Stimulated activated CD8-positive, alpha-beta memory T cell treated with anti-CD3 and anti-CD28 coated beads, Interleukin-12 subunit alpha, Interleukin-12 subunit beta, amount 100 ng/mL, for 1 hour (primary cell): ENCODE data around the gene FAM163B.
A peak's percentile ranks its signal among the peaks of the same experiment; 100 is the strongest.

ENCODE experiments used
- DNase-seq: peaks from one replicate; pipeline ENCODE4 v3.0.0-alpha.2; 2020; ENCODE audit warnings: low read depth

The FAM163B gene

DNA sequence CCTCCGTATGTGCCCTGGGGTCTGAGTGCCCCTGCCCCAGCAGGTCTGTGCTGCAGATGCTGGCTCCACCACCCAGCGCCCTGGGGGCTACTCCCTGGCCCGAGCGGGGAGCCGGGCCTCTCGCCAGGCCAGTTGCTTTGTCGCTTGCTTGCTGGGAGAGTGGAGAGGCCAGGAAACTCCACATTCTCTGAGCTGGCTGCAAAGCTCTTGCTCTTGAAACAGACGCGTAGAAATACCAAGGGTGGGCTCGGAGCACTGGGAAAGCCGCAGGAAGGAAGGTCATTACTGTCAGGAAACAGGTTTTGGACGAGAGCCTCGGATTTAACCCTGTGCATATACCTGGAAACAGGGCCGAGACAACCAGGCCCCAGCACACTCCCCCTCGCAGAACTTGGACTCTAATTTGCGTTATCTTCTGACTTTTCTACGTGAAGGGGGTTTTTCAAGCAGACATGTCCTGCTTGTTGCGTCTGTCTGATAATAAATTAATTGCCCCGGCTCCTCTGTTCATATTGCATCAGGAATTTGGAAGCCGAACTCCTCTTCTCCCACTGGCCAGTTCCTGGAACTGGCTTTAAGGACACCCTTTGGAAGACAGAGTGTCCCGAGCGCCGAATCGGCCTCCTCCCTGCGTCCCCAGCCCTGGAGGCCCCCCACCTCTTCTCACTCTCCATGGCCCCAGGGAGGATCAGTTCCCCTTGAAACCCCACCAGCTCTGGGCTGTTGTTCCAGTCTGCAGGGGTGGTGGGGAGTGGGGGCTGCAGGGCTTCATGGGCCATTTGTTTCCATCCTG is 63.5 kb downstream of the FAM163B start:
- no peak for DNase-seq

DNA sequence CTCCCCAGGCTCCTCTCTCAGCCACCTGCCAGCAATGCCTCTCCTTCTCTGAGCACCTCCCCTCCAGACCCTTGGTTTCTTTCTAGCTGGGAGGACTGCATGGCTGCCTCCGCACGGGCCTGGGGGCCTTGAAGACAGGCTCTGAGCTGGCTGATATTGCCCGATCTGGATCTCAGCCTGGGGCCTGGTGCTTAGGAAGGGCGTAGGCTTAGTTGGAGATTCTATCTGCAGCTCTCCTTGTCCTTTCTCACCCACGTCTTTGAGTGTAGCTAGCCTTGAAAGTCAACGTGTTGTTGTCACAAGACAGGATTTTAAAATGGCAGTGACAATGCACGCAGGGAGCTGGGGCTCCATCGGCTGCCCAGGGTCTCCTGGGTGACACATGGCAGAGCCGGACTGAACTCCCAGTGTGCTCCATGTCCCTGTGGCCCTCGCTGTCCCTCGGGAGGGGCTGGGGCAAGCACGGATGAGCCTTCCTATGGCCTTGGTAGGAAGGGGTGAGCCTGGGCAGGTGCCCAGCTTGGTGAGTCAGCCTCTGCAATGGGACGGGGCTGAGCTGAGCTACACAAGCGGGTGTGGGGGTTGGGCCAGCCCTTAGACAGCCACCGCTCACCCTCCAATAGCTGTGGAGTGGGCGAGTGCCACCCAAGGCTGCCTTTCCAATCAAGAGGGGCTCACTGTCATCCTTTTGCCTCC is 65.3 kb downstream of the FAM163B start:
- DNase-seq: no peak

DNA sequence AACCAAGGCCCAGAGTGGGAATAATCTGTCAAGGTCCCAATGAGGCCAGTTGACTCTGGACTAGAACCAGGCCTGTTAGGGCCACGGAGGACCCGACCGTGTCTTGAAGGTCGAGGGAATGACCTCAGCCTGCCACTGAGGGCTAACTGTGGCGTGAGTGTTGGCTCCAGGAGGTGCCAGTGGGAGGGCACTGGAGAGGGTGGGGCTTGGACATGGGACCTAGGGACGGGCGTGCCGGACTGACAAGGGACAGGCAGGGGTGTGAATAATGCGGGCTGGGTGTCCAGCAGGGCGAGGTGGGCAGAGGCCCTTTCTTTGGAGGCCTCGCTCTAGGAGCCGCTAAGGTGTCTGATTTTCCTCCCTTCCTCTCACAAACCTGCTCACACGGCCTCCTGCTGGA is 67.2 kb downstream of the FAM163B start:
- no peak for DNase-seq

DNA sequence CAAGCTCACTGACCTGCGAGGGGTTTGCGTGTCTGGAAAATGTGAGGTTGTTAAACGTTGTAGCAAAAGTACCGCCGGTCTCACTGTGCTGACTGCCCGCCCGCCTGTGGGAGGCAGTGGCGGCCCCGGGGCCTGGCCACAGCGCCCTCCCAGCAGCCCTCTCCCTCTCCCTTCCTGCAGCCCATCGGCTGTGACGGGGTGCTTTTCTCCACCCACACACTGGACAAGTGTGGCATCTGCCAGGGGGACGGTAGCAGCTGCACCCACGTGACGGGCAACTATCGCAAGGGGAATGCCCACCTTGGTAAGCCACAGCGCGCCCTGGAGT is 68.5 kb downstream of the FAM163B start:
- DNase-seq: no peak

DNA sequence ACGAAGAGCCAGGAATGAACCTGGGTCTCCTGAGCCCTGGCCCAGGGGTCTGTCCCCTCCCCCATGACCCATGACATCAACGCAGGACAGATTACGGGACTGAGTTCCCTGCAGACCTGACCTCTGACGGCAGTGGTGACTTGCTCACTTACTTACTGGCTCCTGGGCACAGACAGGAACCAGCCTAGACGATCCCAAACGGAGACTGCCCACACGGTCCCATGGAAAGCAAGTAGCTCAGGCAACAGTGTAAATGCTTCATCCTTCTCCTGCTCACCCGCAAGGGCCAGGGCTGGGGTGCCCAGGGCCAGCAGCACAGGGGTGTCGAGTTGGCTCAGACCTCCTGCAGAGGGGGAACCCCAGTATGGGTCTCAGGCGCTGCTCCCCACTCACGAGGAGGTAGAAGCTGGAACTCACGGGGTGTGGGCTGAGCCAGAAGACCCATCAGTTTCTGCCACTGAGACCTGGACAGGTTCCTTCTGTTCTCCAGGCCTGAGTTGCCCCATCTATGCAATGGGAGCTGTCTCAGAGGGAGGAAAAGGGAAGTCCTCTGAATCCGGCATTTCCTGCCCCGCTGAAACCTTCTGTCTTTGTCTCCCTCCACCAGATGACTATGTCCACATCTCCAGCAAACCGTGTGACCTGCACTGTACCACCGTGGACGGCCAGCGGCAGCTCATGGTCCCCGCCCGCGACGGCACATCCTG is 69.0 kb downstream of the FAM163B start:
- no peak for DNase-seq

DNA sequence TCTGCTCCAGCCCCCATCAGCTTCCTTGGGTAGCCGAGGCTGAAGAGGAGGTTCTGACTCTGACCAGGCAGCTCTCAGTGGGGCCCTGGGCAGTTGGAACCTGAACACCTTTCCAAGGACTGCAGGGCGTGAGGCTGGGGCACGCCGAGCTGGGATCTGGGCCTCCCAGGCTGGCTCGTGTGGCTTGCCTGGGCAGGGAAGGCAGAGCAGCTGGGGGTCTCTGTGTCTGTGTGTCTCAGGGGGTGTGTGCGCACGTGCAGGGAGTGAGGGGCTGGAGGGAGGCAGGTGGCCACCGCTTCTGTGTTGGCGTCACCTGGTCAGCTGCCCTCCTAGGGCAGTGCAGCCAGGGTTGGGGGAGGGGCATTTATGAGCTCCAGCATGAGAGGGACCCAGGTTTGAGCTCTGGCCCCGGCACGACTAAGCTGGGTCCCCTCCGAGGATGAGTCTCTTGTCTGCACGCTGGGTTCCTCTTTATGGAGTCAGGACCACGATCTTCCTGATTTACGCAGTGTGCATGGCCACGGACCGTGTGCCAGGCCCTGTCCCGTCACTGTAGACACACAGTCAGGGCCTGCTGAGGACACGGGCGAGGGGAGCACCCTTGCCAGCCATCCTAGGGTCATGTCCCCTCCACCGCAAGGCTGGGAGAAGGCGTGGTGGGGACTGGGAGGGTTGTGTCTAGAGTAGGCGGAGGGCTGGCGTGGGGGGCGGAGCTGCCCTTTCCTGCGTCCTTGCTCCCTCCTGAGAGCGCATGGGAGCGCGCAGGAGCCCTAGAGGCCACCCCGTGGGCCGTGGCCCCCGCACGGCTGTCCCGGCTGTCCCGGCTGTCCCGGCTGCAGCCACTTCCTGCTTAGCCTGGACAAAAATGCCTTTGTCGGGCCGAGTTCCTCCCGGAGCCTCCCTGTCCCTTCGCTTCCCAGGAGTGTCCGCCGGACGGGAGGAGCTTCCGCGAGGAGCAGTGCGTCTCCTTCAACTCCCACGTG is 70.0 kb downstream of the FAM163B start:
- no peak for DNase-seq

DNA sequence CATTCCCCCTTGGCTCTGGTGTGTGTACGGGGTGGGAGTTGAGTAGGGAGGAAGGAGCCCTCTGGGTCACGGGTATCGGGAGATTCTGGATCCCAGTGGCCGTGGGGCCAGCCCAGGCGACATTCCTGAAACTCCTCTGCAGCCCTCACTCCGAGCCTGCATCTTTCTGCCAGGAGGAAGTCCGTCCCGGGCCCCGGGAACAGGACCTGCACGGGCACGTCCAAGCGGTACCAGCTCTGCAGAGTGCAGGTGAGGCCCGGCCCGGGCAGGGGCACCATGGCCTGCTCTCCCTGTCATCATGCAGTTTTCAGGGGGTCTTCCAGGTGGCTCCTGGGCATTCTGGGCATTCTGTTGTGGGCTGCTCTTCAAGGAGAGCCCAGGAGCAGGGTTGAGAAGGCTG is 71.0 kb downstream of the FAM163B start:
- no peak for DNase-seq

DNA sequence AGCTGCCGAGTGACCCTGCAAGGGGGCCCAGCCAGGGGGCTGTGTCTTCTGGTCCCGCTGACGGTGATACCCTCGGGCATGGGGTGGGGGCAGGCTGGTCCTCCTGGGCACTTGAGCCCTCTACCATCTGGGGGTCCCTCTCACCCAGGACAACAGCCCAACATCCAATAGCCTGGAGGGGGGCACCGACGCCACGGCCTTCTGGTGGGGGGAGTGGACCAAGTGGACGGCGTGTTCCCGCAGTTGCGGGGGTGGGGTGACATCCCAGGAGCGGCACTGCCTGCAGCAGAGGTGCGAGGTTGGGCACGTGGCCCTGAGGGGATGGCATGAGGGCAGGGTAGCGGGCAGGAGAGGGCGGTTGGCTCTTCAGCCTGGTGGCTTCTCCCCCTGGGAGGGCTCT is 71.9 kb downstream of the FAM163B start:
- DNase-seq: no peak

DNA sequence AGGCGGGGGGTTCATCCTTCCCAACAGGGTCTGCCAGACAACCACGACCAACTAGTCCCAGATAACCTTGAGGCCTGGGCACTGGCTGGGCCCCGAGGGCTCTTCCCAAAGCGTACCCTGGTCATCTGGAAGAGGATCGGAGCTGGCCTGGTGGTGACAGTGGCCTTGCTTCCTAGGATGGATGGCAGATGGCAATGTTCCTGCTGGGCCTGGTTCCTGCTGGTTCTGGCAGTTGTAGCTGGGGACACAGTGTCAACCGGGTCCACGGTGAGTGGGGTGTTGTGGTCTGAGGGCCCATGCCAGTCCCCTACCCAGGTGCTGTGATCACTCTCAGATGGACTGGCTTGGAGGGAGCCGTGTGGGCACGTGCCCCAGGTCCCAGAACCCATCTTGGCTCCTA is 72.7 kb downstream of the FAM163B start:
- no peak for DNase-seq

DNA sequence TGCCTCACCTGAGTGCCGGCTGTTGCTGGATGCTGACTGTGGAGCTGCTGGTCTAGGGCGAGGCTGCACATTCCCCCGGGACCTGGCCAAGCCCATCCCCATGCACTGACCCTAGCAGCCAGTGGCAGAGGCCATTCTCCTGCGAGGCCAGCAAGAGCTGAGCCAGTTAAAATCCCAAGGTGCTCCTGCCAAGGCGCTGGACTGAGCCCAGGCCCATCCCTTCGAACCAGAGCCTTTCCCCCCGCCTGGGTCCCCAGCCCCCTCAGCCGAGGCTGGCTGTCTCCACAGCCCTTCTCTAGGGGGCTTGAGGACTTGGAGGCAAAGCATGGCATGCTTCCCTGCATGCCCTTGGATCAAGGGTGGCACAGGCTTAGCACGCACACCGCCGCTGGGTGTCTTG is 73.1 kb downstream of the FAM163B start:
- DNase-seq: no peak

DNA sequence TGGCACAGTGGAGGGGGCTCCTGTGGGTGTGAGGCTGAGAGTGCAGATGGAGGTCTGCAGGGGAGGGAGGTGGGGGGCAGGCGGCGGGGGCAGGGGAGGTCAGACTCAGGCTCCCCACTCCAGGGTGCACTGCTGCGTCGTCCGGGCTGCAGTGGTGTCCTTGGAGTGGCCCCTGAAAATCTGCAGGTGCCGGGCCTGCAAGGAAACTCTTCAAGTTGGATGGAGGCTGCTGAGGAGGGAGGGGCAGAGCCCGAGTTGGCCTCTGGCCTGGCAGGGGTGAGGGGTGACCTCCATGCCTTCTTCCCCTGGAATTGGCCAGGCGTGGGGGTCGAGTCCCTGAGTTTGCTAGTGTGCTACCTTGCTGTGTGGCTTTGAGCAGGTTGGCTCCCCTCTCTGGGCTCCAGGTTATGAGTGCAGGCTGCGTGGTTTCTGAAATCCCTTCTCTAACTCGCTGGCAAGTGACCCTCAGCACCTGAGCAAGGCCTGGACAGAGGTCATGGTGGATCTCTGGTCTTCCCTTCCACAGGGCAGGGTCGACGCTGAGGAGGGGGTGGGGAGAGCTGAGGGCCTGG is 73.8 kb downstream of the FAM163B start:
- no peak for DNase-seq

DNA sequence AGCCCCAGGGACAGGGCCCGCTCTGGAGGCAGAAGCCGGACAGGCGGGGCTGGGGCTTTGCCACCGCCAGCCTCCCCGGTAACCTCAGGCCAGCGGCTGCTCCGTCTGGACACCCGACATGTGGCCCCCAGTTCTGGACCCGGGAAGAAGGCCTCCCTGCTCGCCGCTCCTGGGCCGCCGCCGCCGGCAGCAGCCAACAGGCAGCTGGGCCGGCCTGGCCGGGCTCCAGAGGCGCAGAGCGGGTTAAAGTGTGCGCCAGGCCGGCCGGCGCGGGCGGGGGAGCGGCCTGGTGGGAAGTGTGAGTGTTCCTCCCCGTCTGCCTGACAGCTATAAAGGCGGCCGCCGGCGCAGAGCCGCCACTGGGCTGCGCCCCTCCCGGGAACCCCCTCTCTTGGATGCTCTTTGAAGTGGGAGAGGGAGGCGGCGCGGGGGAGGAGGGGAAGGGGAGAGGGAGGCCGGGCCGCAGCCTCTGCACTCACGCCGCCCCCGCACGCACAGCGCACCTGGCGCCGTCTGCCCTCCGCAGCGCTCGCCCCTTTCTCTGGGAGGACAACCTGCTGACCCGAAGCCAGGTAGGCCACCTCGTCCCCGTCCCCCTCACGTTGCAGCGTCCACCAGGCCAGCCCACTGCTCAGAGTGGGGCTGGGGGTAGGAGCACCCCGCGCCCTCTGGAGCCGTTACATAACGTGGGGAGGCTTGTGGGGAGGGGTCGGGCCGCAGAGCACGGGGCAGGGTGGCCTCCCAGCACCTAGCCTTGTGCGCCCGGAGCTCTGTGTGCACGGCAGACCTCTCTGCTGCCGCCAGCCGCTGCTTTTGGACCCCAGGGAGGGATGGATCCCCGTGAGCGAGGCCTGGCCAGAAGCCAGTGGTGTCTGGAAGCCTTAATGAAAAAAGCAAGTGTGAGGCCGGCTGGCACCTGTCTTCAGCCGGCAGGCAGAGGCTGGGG is 74.6 kb downstream of the FAM163B start, which contains the start of gene ADAMTSL2:
Gene ADAMTSL2, plus strand, starts transcription at position 359 of the 946 bp plus-strand sequence. CDS start 2,009 bp downstream, outside the sequence.
- peak; percentile 24 for DNase-seq

DNA sequence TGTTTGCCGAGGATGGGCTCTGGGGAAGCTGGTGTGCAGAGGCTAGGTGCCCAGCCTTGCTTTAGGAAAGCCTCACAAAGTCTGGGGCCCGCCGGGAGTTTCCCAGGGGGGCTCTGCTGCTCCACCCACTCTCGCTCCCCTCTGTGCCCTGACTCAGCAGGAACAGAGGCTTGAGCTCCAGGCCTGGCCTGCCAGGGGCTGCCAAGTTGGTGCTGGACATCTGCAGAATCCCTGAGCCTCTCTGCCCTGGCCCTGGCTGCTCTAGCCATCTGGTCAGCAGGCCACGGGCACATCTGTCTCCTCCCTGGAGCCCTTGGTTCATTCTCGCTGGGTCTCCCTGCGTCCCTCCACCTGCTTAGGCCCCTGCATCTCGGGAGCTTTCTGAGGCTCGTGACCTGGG is 75.3 kb downstream of the FAM163B start:
- no peak for DNase-seq

DNA sequence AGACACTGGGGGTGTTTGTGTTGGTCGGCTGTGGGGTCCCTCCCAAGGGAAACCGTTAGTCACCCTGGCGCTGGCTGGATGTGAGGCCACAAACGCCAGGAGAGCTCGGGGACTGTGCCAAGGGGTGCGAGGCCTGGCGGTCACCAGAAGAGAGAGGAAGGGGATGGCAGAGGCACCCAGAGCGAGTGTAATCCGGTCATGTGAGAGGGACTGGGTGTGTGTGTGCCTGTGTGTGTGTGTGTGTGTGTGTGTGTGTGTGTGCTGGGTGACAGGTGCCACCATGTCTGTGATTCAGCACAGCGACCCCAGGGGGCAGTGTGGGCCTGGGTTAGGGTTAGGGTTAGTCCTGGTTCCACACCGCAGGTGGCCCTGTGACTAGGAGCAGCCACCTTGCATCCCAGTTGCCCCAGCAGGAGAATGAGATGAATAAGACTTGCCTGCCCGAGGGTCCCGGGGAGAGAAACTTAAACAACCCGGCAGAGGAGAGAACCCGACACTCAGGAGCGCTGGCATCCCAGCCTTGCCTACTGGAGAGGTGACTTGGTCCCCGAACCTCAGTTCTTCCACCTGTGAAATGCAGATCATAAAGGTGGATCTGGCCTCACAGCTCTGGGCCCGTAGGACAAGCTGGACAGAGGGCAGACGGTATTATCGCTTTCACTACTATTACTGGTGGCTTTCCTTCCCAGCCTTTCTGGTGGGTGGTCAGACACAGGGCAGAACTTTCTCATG is 76.1 kb downstream of the FAM163B start:
- DNase-seq: peak; percentile 13

DNA sequence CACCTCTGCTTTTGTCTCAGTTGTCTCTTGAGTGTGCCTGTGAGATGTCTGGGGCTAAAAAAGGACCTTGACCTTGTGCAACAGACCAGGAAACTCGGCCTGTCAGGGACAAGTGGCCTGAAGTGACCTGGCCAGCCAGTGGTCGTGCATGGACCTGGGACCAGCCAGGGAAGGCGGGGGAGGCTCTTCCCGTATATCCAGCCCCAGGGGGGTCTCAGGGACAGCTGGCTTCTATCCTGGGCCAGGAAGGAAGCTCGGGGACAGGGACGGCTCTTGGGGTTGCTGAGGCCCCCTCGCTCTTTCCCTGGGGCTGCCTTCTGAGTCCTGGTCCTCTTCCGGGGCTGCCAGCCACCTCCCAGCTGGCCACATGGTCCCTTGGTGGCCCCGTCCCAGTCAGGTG is 77.9 kb downstream of the FAM163B start:
- DNase-seq: no peak

DNA sequence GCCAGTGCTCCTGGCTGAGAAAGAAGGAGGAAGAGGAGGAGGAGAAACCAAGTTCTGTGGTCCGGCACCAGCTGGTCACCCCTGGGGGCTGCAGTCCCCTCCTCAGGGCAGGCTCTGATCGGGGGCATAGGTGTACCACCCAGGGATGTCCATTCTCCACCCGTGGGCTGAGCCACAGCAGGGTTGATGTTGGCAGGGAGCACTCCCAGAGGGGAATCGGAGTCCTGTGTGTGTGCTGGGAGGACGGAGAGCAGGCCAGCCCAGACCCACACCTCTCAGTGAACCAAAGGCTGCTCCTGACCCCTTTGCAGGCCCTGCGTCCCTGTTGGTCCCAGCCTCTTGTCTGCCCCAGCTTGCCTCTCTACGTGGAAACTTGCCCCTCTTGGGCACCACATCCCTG is 79.3 kb downstream of the FAM163B start:
- DNase-seq: no peak

DNA sequence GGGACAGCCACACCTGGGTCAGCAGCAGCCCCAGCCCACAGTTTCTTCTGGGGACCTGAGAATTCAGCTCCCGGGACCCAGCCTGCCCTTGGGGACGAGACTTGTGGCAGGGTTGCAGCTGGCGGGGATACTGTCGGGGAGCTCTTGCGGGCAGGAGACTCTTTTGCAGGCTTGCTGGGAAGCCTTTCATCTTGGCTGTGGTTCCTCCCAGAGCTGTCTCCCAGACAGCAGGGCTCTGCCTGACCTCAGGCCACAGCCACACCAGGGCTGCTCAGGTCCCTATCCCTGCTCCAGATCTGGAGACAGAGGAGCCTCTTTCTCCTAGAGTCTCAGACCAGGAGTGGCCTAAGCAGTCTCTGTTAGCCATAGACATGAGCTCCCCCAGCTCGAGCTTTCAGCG is 79.7 kb downstream of the FAM163B start:
- no peak for DNase-seq

DNA sequence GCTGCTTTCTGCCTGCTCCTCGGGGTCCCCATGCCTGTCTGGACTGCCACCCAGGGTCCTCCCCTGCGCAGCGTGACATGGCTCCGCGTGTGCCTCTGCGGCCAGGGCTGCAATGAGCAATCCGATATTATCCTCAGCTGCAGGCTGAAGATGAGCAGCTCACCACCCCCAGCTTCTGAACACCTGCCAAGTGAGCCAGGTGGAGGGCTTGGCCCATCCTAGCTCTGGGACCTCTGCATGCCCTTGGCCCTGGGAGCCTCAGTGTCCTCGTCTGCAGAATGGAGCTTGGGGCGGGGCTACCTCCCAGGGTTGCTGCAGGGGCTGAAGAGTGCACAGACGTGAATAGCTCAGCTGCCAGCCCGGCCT is 80.3 kb downstream of the FAM163B start:
- no peak for DNase-seq

DNA sequence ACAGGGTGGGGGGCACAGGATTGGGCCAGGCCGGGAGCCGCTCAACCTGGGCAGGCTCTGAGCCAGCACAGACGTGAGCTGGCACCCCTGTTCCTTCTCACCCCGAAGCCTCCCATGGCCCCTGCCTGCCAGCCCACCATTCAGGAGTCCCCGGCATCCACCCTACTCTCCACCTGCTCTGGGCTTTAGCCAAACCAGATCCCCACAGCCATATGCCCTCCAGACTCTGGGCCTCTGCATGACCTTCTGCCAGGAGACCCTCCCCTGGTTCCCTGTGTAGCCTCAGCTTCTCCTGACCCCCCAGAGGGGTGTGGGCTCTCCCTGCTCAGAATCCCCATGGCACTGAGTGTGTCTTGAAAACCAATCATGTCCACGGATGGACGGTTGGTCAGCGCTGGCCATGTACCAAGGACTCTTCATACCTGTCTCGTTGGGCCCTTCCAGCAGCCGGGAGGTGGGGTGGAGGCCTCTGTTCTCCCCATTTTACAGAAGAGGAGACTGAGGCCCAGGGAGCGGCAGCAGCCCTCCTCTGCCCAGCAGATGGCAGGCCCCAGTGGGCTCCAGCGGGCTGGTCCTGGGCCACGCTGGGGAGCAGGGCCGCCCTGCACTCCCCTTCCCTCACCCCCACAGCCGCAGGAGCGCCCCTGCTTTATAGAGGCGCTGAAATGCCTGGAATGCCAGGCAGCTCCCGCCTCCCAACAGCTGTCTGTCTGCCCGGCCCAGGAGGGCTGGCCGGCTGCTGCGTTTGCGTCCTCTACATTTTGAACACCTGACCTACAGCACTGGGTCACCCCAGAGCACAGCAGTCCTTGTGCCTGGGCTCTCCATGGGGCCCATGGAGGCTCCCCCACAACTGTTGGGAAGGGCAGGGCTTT is 81.0 kb downstream of the FAM163B start:
- no peak for DNase-seq
